Stomach (tissue), 4 donors: Measurements from ENCODE around the gene SEC24C.
"Not testable (repeated sequence)": the region's sequence is repeated elsewhere in the genome, so short reads cannot be mapped to it uniquely, and the experiment has no call there.

Experiments used
- CTCF ChIP-seq, 7 experiments: fragments of 450-650 bp in 4 of 7; fragments of 200-600 bp in 3 of 7; sonication (generic) in 3 of 7; IDR thresholded peaks; one replicate each; pipeline ENCODE4 v1.5.1; 2016 to 2019; ENCODE audit warnings: antibody characterized with exemption in 7 of 7, control low read depth in 2 of 7, mild to moderate bottlenecking in 1 of 7
- EP300 ChIP-seq: sonication (generic); formaldehyde crosslinking; IDR thresholded peaks from one replicate; pipeline ENCODE4 v1.6.1; 2017; ENCODE audit warnings: antibody characterized with exemption
- POLR2A ChIP-seq, 4 donors: fragments of 450-650 bp; IDR thresholded peaks; one replicate each; pipeline ENCODE4 v1.6.1; 2016; ENCODE audit warnings: antibody characterized with exemption in 4 of 4, control low read depth in 2 of 4, mild to moderate bottlenecking in 1 of 4, moderate library complexity in 1 of 4
- POLR2AphosphoS5 ChIP-seq, 3 donors: sonication (generic); formaldehyde crosslinking; IDR thresholded peaks; one replicate each; pipeline ENCODE4 v1.6.1; 2016; ENCODE audit warnings: antibody characterized with exemption in 3 of 3

GRCh38 chr10:73796035-73796434 is 51.9 kb downstream of the SEC24C start:
- not testable (repeated sequence) for TF ChIP-seq POLR2AphosphoS5 (IDR thresholded peaks at IDR 0.05); CTCF (IDR thresholded peaks at IDR 0.05); POLR2A (IDR thresholded peaks at IDR 0.05); EP300
